CD14-positive monocyte (primary cell): Measurements from ENCODE around the gene UNC45B. TPM values are rescaled to one million over a fixed set of nuclear protein-coding genes. Genes with fewer than 3 reads are reported as not detected.

Source experiments
- DNase-seq, 3 donors: peaks; one replicate each; pipeline ENCODE4 v3.0.0-alpha.2; 2011 to 2022
- H2AFZ ChIP-seq: 2 replicates; pipeline ENCODE4 v1.6.0; 2012; ENCODE audit warnings: mild to moderate bottlenecking, low read depth, low read length, inconsistent platforms; ENCODE audit not compliant: insufficient read depth, poor library complexity, severe bottlenecking
- H3K27ac ChIP-seq, 2 donors: 1 replicate in 1 of 2; 2 replicates in 1 of 2; pipeline ENCODE4 v1.5.1; 2012 to 2013; ENCODE audit warnings: low read length in 2 of 2, control low read depth in 1 of 2, inconsistent platforms in 1 of 2, low read depth in 1 of 2, mild to moderate bottlenecking in 1 of 2
- H3K27me3 ChIP-seq, 2 donors: one replicate each; pipeline versions ENCODE4 v1.6.0 to v1.6.1; 2011 to 2013; ENCODE audit warnings: low read length in 2 of 2; ENCODE audit not compliant: control insufficient read depth in 2 of 2, insufficient read depth in 2 of 2
- H3K36me3 ChIP-seq, 2 donors: replicated peaks in 1 of 2; 1 replicate in 1 of 2; 2 replicates in 1 of 2; pipeline versions ENCODE4 v1.5.1 to v1.6.1; 2012 to 2013; ENCODE audit warnings: low read length in 2 of 2, control low read depth in 1 of 2, inconsistent platforms in 1 of 2, mild to moderate bottlenecking in 1 of 2; ENCODE audit not compliant: insufficient read depth in 2 of 2, control insufficient read depth in 1 of 2
- H3K4me1 ChIP-seq, 2 donors: 1 replicate in 1 of 2; 2 replicates in 1 of 2; pipeline versions ENCODE4 v1.5.1 to v1.6.1; 2012 to 2013; ENCODE audit warnings: low read length in 2 of 2, control low read depth in 1 of 2, inconsistent platforms in 1 of 2, mild to moderate bottlenecking in 1 of 2, moderate library complexity in 1 of 2; ENCODE audit not compliant: insufficient read depth in 2 of 2, control insufficient read depth in 1 of 2
- H3K4me2 ChIP-seq: replicated peaks from 2 replicates; pipeline ENCODE3; 2012; ENCODE audit warnings: low read length, moderate library complexity, mild to moderate bottlenecking; ENCODE audit not compliant: poor library complexity, severe bottlenecking; ENCODE audit errors: extremely low read depth
- H3K4me3 ChIP-seq, 3 experiments: fragments of 200-600 bp in 1 of 3; sonication (generic) in 1 of 3; replicated peaks in 1 of 3; 1 replicate in 2 of 3; 2 replicates in 1 of 3; pipeline ENCODE4 v1.5.1; 2011 to 2013; ENCODE audit warnings: low read length in 3 of 3, mild to moderate bottlenecking in 3 of 3, control low read depth in 2 of 3, low read depth in 2 of 3, inconsistent platforms in 1 of 3, moderate library complexity in 1 of 3
- H3K79me2 ChIP-seq: 2 replicates; pipeline ENCODE4 v1.6.0; 2012; ENCODE audit warnings: mild to moderate bottlenecking, control low read depth, inconsistent platforms, low read length, moderate library complexity; ENCODE audit not compliant: insufficient read depth
- H3K9ac ChIP-seq: 2 replicates; pipeline ENCODE4 v1.6.0; 2017; ENCODE audit warnings: low read length, mild to moderate bottlenecking; ENCODE audit not compliant: insufficient read depth, poor library complexity, severe bottlenecking
- H3K9me3 ChIP-seq, 2 donors: replicated peaks in 1 of 2; 1 replicate in 1 of 2; 2 replicates in 1 of 2; pipeline versions ENCODE4 v1.5.1 to v1.6.1; 2012 to 2013; ENCODE audit warnings: low read length in 2 of 2, control low read depth in 1 of 2; ENCODE audit not compliant: control insufficient read depth in 1 of 2, insufficient read depth in 1 of 2
- H4K20me1 ChIP-seq: 2 replicates; pipeline ENCODE4 v1.6.0; 2012; ENCODE audit warnings: mild to moderate bottlenecking, low read length, control low read depth, moderate library complexity; ENCODE audit not compliant: insufficient read depth
- H3K27ac Mint-ChIP-seq, 7 donors: one replicate each; pipeline ENCODE4 v1.8.0; 2020; ENCODE audit warnings: mild to moderate bottlenecking in 7 of 7, mixed read lengths in 7 of 7, moderate library complexity in 6 of 7, inconsistent platforms in 2 of 7
- H3K27me3 Mint-ChIP-seq, 3 donors: one replicate each; pipeline ENCODE4 v1.8.0; 2021 to 2022; ENCODE audit warnings: low read depth in 3 of 3, mild to moderate bottlenecking in 3 of 3, mixed read lengths in 3 of 3, moderate library complexity in 3 of 3, inconsistent platforms in 1 of 3
- H3K36me3 Mint-ChIP-seq, 2 donors: one replicate each; pipeline ENCODE4 v1.8.0; 2020; ENCODE audit warnings: mixed read lengths in 2 of 2, inconsistent platforms in 1 of 2, mild to moderate bottlenecking in 1 of 2
- H3K4me1 Mint-ChIP-seq: one replicate; pipeline ENCODE4 v1.8.0; 2020; ENCODE audit warnings: mild to moderate bottlenecking, mixed read lengths
- H3K4me3 Mint-ChIP-seq, 2 donors: one replicate each; pipeline ENCODE4 v1.8.0; 2020; ENCODE audit warnings: mild to moderate bottlenecking in 2 of 2, mixed read lengths in 2 of 2, moderate library complexity in 1 of 2
- H3K9me3 Mint-ChIP-seq, 7 donors: one replicate each; pipeline ENCODE4 v1.8.0; 2020 to 2022; ENCODE audit warnings: mixed read lengths in 7 of 7, mild to moderate bottlenecking in 6 of 7, moderate library complexity in 6 of 7, inconsistent platforms in 2 of 7
- CTCF ChIP-seq: fragments of 200-600 bp; IDR thresholded peaks from one replicate; pipeline ENCODE4 v1.8.0; 2022; ENCODE audit warnings: antibody characterized with exemption, mild to moderate bottlenecking
- WGBS: methylation state at CpG from one replicate; pipeline ENCODE4 v1.1.5; 2013; ENCODE audit warnings: missing lambda C conversion rate; ENCODE audit not compliant: insufficient coverage; 5-methylcytosine and 5-hydroxymethylcytosine counted together
- intact Hi-C, 2 donors: fragments of 100-400 bp; cut with micrococcal nuclease; formaldehyde crosslinking; loops; one replicate each; pipeline versions ENCODE4 v1.15.0 to v1.15.1; 2023
- polyA plus RNA-seq, 3 donors: library from polyadenylated mRNA; depleted of rRNA in 1 of 3; unstranded in 2 of 3; stranded (reverse) in 1 of 3; fragments of 300-500 nt in 2 of 3; fragments of >200 nt in 1 of 3; fragmentation: Illumina TruSeq in 2 of 3; gene quantifications; 1 replicate in 2 of 3; 2 replicates in 1 of 3; pipeline ENCODE4 v1.2.3, GENCODE V29; 2012 to 2021

The UNC45B gene
- polyA plus RNA-seq, 3 donors, result not detected

- Histone ChIP-seq H3K36me3 (no peaks in the 10 kb centered on the region), H3K27ac (no peak overlapping the region), H2AFZ (no peak overlapping the region), H3K9ac (no peak overlapping the region), H4K20me1 (no peaks in the 10 kb centered on the region), H3K4me1 (peaks cover 7 to 30% of the 10 kb centered on the region in 2 donors), H3K79me2 (no peaks in the 10 kb centered on the region), H3K4me2 (no peak overlapping the region), H3K4me3 (no peak overlapping the region), H3K27me3 (peaks cover 0 to 3% of the 10 kb centered on the region in 2 donors), H3K9me3 (no peaks in the 10 kb centered on the region)
- intact Hi-C loops, result loop anchor here in 1 of 2 donors (5.0 kb wide), 1 partner anchor 54 kb away; the partner anchor contains the start of gene SLFN5
- Mint-ChIP-seq H3K4me3 (peak overlapping the region in 1 of 2 donors; percentile 16), H3K27ac (peak overlapping the region in 3 of 7 donors; percentile 50 to 64 (median 59)), H3K9me3 (peaks cover 0 to 5% (median 1%) of the 10 kb centered on the region in 7 donors), H3K27me3 (peaks cover 7 to 24% (median 18%) of the 10 kb centered on the region in 3 donors), H3K36me3 (no peaks in the 10 kb centered on the region), H3K4me1 (peaks cover 25% of the 10 kb centered on the region)
- DNase-seq, result no peak
- no CpG with 5 or more reads among the region's 2 CpGs for WGBS
- no peak for TF ChIP-seq CTCF
Measured at GRCh38 chr17:35188111-35188510, 40.5 kb downstream of the UNC45B start.

DNA sequence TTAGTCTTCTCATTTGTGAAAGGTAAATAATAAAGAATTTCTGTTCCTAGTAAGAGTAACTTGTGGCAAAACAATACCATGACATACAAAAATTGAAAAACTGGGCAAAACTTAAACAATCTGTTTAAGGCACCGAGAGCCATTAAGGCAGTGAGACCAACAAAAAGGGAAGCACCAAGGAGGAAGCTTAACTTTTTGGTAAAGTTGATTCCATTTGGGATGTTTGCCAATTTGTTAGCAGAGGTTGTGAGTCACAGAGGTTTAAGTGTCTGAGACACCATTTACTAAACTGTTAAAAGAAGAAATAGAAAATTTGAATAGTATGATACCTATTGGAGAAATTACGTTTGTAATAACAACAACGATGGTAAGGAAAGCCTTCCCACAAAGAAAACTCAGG, 41.7 kb downstream of the UNC45B start:
- DNase-seq, result peak; percentile 74 to 84 (median 82)
- H3K4me3 Mint-ChIP-seq, result no peak overlapping the region
- no peaks in the 10 kb centered on the region for H4K20me1 ChIP-seq
- 0% methylated on average over 1 of the region's 3 CpGs for WGBS
- H2AFZ ChIP-seq, result no peak overlapping the region
- no peaks in the 10 kb centered on the region for H3K9me3 ChIP-seq
- H3K36me3 ChIP-seq, result no peaks in the 10 kb centered on the region
- peaks cover 7 to 30% of the 10 kb centered on the region in 2 donors for H3K4me1 ChIP-seq
- peaks cover 0 to 5% (median 1%) of the 10 kb centered on the region in 7 donors for H3K9me3 Mint-ChIP-seq
- peak overlapping the region in 3 of 7 donors; percentile 2 to 21 (median 5) for H3K27ac Mint-ChIP-seq
- no peak for TF ChIP-seq CTCF
- no peak overlapping the region for H3K4me2 ChIP-seq
- H3K9ac ChIP-seq, result no peak overlapping the region
- H3K27me3 Mint-ChIP-seq, result peaks cover 9 to 23% (median 16%) of the 10 kb centered on the region in 3 donors
- no peaks in the 10 kb centered on the region for H3K79me2 ChIP-seq
- intact Hi-C loops, result loop anchor here in 1 of 2 donors (5.0 kb wide), 1 partner anchor 53 kb away; the partner anchor contains the start of gene SLFN5
- H3K4me3 ChIP-seq, result no peak overlapping the region
- peak overlapping the region in 1 of 2 donors; percentile 38 for H3K27ac ChIP-seq
- peaks cover 0 to 3% of the 10 kb centered on the region in 2 donors for H3K27me3 ChIP-seq
- H3K4me1 Mint-ChIP-seq, result peaks cover 25% of the 10 kb centered on the region
- no peaks in the 10 kb centered on the region for H3K36me3 Mint-ChIP-seq
